Fibroblast of the aortic adventitia (primary cell): Measurements from ENCODE around the gene HNRNPA2B1. TPM values are rescaled to one million over a fixed set of nuclear protein-coding genes. Genes with fewer than 3 reads are reported as not detected.
"Not testable (repeated sequence)": the region's sequence is repeated elsewhere in the genome, so short reads cannot be mapped to it uniquely, and the experiment has no call there.

ENCODE experiments used
- DNase-seq: peaks from one replicate; pipeline ENCODE4 v3.0.0-alpha.2; 2010; ENCODE audit warnings: low read depth
- H3K4me3 ChIP-seq: 2 replicates; pipeline ENCODE4 v1.5.1; 2011; ENCODE audit warnings: low read depth, mild to moderate bottlenecking, control low read depth, low read length, moderate library complexity
- CTCF ChIP-seq: IDR thresholded peaks from 2 replicates; pipeline ENCODE4 v1.5.1; 2011; ENCODE audit warnings: mild to moderate bottlenecking, low read length, control low read depth, inconsistent platforms; ENCODE audit not compliant: insufficient read depth
- total RNA-seq: library from RNA; depleted of rRNA; stranded (reverse); fragments of >200 nt; gene quantifications from 2 replicates; pipeline ENCODE4 v1.2.3, GENCODE V29; 2012; ENCODE audit warnings: low replicate concordance

HNRNPA2B1 gene
- total RNA-seq, 1 donor, result 141 TPM

DNA sequence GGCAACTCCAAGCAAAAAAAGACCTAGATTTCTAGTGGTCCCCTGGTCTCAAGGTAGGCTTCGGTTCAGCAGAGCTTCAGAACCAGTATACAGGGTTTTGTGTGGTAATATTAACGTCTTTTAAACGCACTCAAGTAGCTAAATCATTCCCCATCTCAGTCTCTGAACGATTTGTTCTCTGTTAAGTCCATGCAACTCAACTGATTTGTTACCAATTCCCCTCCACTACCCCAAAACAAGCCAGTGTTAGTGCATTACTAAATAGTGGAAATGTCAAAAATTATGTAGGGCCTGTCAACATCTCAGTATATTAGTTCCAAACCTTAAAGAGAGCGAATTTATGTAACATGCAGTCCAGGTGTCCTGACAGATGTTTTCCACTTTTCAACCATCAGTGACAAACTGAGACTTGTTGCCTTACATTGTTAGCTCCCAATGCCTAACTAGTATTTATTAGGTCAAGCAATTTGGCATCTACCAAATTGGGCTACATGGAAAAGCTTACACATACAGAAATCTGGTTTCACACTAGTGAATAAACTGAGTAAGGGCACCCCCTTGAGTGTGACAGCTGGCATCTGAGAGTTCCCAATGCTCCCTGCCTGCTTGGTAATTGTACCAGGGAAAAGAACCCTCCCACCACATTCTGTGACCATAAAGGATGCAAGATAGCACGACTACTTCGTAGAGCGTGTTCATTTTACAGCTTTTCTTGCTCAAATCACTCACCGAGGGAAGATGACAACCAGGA is 12.2 kb downstream of the HNRNPA2B1 start:
- DNase-seq, result no peak
- H3K4me3 ChIP-seq, result no peak overlapping the region
- TF ChIP-seq CTCF, result no peak

- no peak overlapping the region for H3K4me3 ChIP-seq
- no peak for DNase-seq
- no peak for TF ChIP-seq CTCF
Observed at GRCh38 chr7:26187380-26188205, 13.0 kb downstream of the HNRNPA2B1 start.

- no peak for TF ChIP-seq CTCF
- DNase-seq, result no peak
- no peak overlapping the region for H3K4me3 ChIP-seq
Observed at GRCh38 chr7:26186364-26187311, 13.9 kb downstream of the HNRNPA2B1 start.

GRCh38 chr7:26185844-26186180 is 14.7 kb downstream of the HNRNPA2B1 start:
- H3K4me3 ChIP-seq, result no peak overlapping the region
- no peak for TF ChIP-seq CTCF
- DNase-seq, result no peak

DNA sequence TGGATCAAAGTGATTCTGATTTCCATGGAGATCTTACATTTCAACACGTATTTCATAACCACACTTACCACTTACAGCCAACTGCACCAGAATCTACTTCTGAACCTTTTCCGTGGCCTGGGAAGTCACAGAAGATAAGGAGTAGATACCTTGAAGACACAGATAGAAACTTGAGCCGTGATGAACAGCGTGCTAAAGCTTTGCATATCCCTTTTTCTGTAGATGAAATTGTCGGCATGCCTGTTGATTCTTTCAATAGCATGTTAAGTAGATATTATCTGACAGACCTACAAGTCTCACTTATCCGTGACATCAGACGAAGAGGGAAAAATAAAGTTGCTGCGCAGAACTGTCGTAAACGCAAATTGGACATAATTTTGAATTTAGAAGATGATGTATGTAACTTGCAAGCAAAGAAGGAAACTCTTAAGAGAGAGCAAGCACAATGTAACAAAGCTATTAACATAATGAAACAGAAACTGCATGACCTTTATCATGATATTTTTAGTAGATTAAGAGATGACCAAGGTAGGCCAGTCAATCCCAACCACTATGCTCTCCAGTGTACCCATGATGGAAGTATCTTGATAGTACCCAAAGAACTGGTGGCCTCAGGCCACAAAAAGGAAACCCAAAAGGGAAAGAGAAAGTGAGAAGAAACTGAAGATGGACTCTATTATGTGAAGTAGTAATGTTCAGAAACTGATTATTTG is 15.3 kb downstream of the HNRNPA2B1 start:
- DNase-seq, result no peak
- H3K4me3 ChIP-seq, result no peak overlapping the region
- no peak for TF ChIP-seq CTCF

- H3K4me3 ChIP-seq, DNase-seq: not testable (repeated sequence)
Observed at GRCh38 chr7:26184281-26185101, 16.1 kb downstream of the HNRNPA2B1 start.
